Measurements from ENCODE around the gene CCND2.

CCND2 gene

DNA sequence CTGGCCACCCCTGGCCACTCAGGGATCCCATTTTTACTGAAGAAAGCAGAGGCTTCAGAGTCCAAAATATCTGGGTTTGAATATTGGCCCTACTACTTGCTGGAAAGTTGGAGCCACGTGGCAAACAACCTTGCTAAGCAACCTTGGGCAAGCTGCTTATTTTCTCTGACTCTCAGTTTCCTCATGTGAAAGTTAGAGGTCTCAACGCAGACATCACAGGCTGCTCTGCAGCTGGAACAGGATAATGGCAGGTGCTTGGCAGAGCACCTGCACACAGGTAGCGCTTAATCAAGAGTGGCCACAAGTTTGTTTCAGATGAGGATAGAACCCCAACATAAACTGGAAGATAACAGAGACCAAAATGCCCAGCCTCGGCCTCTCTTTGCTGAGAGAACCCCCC, 28.1 kb upstream of the CCND2 start:
- DNase-seq (ENCODE audit: extremely low read depth, low read depth), result no peak
- TF ChIP-seq, protein P1, sequence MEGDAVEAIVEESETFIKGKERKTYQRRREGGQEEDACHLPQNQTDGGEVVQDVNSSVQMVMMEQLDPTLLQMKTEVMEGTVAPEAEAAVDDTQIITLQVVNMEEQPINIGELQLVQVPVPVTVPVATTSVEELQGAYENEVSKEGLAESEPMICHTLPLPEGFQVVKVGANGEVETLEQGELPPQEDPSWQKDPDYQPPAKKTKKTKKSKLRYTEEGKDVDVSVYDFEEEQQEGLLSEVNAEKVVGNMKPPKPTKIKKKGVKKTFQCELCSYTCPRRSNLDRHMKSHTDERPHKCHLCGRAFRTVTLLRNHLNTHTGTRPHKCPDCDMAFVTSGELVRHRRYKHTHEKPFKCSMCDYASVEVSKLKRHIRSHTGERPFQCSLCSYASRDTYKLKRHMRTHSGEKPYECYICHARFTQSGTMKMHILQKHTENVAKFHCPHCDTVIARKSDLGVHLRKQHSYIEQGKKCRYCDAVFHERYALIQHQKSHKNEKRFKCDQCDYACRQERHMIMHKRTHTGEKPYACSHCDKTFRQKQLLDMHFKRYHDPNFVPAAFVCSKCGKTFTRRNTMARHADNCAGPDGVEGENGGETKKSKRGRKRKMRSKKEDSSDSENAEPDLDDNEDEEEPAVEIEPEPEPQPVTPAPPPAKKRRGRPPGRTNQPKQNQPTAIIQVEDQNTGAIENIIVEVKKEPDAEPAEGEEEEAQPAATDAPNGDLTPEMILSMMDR (IDR thresholded peaks at IDR 0.05; ENCODE audit: low read depth, low read length), result no peak

DNA sequence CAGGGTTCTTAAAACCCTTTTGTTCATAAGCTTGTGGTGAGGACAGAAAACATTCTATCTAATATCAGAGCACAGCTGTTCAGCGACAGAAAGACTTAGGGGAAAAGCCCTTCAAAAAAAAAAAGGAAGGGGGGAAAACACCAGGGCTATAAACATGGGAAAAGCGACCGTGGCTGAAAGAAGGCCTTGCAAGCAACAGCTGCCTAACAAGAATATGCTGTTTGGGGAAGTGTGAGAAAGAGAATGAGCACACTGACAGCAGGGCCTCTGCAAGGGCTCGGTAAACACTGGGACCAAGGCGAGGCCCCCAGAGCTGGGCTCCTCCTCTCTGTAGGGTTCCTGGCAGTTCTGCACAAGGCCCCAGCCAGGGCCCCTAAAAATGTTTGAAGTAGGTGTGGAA, 27.4 kb upstream of the CCND2 start:
- no peak for DNase-seq (ENCODE audit: extremely low read depth, low read depth)
- TF ChIP-seq, protein P1 (IDR thresholded peaks at IDR 0.05; ENCODE audit: low read depth, low read length), result no peak

DNA sequence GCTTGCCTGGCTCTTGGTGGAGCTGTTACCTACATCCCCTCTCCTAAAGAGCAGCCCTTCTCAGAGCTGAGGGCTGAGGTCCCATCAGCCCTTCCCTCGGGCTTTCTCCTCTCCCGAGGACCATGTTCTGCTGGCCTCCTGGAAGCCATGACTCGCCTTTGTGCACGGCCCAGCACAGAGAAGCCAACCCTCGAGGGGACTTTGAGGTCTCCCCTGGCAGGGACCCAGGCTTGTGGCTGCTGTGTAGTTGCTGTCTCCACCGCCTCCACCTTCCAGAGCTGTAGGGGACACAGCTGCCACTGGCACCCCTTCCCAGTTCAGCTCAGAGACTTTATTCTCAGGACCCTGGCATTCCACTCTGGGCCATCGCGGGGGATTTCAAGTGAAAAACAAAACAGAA, 22.9 kb upstream of the CCND2 start:
- no peak for DNase-seq (ENCODE audit: extremely low read depth, low read depth)
- TF ChIP-seq, protein P1 (IDR thresholded peaks at IDR 0.05; ENCODE audit: low read depth, low read length), result no peak

DNA sequence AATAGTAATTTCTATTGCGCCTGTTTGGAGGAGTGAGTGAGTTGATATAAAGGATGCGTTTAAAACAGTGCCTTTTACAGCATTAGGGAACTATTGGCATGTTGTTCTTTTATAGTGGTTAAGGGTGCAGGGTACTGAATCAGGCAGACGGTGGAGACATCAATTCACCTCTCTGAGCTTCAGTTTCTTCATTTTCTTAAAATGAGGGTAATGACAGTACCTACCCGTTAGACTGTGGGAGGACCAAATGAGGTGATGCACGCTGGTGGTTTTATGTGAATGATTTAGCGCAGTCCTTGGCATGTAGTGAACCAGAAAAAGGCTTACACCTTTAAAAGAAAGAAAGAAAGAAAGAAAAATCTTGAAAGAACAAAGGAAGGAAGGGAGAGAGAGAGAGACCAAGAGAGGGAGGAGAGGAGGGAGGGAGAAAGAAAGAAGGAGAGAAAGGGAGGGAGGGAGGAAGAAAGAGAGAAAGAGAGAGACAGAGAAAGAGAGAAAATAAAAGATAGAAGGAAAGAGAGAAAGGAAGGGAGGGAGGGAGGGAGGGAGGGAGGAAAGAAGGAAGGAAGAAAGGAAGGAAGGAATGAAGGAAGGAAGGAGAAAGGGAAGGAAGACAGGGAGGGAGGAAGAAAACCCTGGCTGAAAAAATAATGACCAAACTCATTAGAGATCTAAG, 22.2 kb upstream of the CCND2 start:
- no peak for DNase-seq (ENCODE audit: extremely low read depth, low read depth)
- TF ChIP-seq, protein P1 (IDR thresholded peaks at IDR 0.05; ENCODE audit: low read depth, low read length), result no peak

DNA sequence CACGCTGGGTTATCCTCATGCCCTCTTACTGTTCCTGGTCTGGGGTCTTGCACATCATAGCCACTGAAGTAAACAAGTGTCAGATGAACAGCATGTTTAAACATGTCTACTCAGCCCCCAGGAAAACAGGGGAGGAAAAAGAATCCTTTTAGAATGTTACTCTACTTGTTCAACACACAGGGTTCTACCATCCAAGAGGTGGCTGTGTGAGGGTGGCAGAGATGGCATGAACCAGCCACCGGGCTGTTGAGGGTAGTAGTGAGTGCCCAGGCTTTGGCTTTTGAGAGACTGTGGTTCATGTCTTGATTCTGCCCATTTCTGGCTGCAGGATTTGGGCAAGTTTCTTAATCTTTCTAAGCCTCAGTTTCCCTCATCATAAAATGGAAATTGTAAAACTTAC, 21.6 kb upstream of the CCND2 start:
- DNase-seq (ENCODE audit: extremely low read depth, low read depth), result no peak
- TF ChIP-seq, protein P1 (IDR thresholded peaks at IDR 0.05; ENCODE audit: low read depth, low read length), result no peak

DNA sequence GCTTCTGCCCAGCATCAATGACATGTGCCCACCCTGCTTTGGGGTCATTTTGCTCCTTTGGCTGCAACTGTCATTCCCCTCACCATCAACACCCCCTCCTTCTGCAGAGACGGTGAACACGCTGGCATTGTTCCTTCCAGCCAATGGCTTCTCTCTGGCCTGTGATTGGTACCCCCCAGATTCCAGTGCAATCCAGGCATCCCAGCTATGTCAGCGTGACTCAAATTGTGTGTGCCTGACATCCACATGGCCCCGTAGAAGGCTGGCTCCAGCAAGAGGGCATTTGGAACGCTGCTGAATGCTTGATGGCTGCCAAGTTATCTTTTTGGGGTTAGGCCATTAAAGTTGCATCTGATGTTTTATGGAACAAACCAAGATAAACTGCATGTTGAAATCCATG, 21.0 kb upstream of the CCND2 start:
- TF ChIP-seq, protein P1 (IDR thresholded peaks at IDR 0.05; ENCODE audit: low read depth, low read length), result no peak

DNA sequence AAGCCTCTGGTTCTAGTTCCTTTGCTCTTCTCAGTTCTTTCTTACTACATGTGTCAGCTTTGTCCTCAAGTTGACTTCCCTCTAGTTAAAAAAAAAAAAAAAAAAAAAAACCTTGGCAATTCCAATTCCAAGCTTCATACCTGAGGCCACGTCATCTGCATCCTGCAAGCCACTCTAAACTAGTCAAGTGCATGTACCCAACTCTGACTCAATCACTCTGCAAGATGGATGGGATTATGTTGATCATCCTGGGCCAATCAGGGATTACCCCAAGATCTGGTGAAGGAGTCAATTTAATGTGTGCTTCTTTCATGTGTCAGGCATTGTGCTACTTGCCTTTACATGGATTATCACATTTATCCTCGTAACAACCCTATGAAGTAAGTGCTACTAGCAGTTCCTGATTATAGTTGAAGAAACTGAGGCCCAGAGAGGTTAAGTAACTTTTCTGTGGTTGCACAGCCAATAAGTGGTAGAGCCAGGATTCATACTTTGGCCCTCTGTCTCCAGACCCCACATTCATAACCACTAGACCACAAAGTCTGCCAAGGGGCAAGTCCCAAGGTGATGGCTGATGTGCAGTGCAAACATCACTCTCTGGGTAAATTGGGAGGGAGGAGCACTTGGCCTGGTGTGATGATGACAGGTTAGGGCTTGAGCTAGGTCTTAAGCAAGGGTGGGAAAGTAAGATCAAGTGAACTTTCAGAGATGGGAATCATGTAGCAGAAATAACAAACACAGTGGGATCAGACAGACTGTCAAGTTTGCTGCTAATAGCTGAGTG, 17.3 kb upstream of the CCND2 start:
- DNase-seq (ENCODE audit: extremely low read depth, low read depth), result no peak
- TF ChIP-seq, protein P1 (IDR thresholded peaks at IDR 0.05; ENCODE audit: low read depth, low read length), result no peak

More for the DNA sequence above, 21.0 kb upstream of the CCND2 start:
- DNase-seq (ENCODE audit: extremely low read depth, low read depth), result no peak

Measured in AG09319 (cell line).